H1 (cell line): ENCODE data around the gene SLC5A2. TPM values are rescaled to one million over a fixed set of nuclear protein-coding genes. Genes with fewer than 3 reads are reported as not detected.

Experiments
- BACH1 ChIP-seq: IDR thresholded peaks from 2 replicates; pipeline ENCODE4 v1.6.1; 2012; ENCODE audit warnings: low read length, improper control_type of control experiment
- POU5F1 ChIP-seq: IDR thresholded peaks from 2 replicates; pipeline ENCODE4 v1.6.1; 2011; ENCODE audit warnings: low read depth, mild to moderate bottlenecking, low read length, moderate library complexity
- SP4 ChIP-seq: IDR thresholded peaks from 2 replicates; pipeline ENCODE4 v1.6.1; 2012; ENCODE audit warnings: low read length, inconsistent platforms
- polyA plus RNA-seq, 7 experiments: library from polyadenylated mRNA; depleted of rRNA in 3 of 7; stranded (reverse) in 5 of 7; unstranded in 2 of 7; fragments of >200 nt in 5 of 7; fragments of 200-250 nt in 2 of 7; gene quantifications; 1 replicate in 5 of 7; 2 replicates in 1 of 7; 4 replicates in 1 of 7; pipeline versions ENCODE4 v1.2.1 to v1.2.3, GENCODE V29; 2011 to 2013; ENCODE audit warnings: missing spikeins in 2 of 7, mixed read lengths in 2 of 7
- total RNA-seq: library from RNA; stranded (reverse); fragmentation: NEBNext Ultra II Directional; extraction: Animal tissue kit (Norgen Biotek cat#: 25700); gene quantifications from 2 replicates; pipeline ENCODE4 v1.2.1, GENCODE V29; 2021
- TF ChIP-seq, protein P1 (sequence below): IDR thresholded peaks from 2 replicates; pipeline ENCODE4 v1.6.1; 2011; ENCODE audit warnings: low read depth, mild to moderate bottlenecking, low read length; ENCODE audit not compliant: insufficient read depth

The SLC5A2 gene
- total and polyA plus RNA-seq, 2 of the 8 experiments (the other 6 are each of a cell fraction or from before 2014, with no cell fraction given) = 0.56 to 4.4 TPM

DNA sequence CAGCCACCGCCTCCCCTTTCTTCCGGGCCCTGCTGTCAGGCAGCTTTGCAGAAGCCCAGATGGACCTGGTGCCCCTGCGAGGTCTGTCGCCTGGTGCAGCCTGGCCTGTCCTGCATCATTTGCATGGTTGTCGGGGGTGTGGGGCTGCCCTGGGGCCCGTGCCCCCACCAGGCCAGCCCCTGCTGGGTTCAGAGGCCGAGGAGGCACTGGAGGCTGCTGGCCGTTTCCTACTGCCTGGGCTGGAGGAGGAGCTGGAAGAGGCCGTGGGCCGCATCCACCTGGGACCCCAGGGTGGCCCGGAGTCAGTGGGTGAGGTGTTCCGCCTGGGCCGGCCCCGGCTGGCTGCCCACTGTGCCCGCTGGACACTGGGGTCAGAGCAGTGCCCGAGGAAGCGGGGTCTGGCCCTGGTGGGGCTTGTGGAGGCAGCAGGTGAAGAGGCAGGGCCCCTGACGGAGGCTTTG, 16.5 kb upstream of the SLC5A2 start (continued):
- TF ChIP-seq, protein P1, sequence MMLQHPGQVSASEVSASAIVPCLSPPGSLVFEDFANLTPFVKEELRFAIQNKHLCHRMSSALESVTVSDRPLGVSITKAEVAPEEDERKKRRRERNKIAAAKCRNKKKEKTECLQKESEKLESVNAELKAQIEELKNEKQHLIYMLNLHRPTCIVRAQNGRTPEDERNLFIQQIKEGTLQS = no peak
- TF ChIP-seq POU5F1 = no peak
- TF ChIP-seq BACH1 = no peak
- TF ChIP-seq SP4 = no peak
